Measurements from ENCODE around the gene KLF2. TPM values are rescaled to one million over a fixed set of nuclear protein-coding genes. Genes with fewer than 3 reads are reported as not detected.
A peak's percentile ranks its signal among the peaks of the same experiment; 100 is the strongest.

Gene KLF2
- total and polyA plus RNA-seq, 12 donors = 2.2 to 52.3 (median 23.2) TPM

GRCh38 chr19:16326401-16327168 lies 2.0 kb downstream of the KLF2 start:
- 59 to 76% (median 69%) methylated on average over 41 to 58 of the region's 58 CpGs for WGBS, 4 donors
- Histone ChIP-seq H3K36me3 (replicated peaks in 1 of 2) (peaks cover 0 to 18% of the 10 kb centered on the region in 2 donors), H3K4me3 (peak overlapping the region in 2 of 4 donors; percentile 19 to 95), H3K27me3 (no peaks in the 10 kb centered on the region), H3K27ac (peak overlapping the region in 4 of 5 donors; percentile 71 to 98 (median 82)), H3K9me3 (replicated peaks in 1 of 3) (no peaks in the 10 kb centered on the region), H3K4me1 (replicated peaks in 1 of 2) (peaks cover 0 to 23% of the 10 kb centered on the region in 2 donors)
- DNase-seq = peak in 4 of 7 donors; percentile 25 to 59 (median 45)
- intact Hi-C loops (cut with DNase I) = loop anchor here (10.0 kb wide), 1 partner anchor 72 kb away; no protein-coding TSS in a partner anchor
- TF ChIP-seq CTCF (IDR thresholded peaks at IDR 0.05) (no peak), POLR2A (IDR thresholded peaks at IDR 0.05) (peak in 1 of 2 donors; percentile 33)

- H3K27ac ChIP-seq = peak overlapping the region in 4 of 5 donors; percentile 71 to 98 (median 82)
- WGBS, 4 donors = 68 to 71% (median 70%) methylated on average over 13 to 14 of the region's 14 CpGs
- peaks cover 0 to 23% of the 10 kb centered on the region in 2 donors for H3K4me1 ChIP-seq (replicated peaks in 1 of 2)
- H3K27me3 ChIP-seq = no peaks in the 10 kb centered on the region
- no peak for TF ChIP-seq POLR2A (IDR thresholded peaks at IDR 0.05)
- TF ChIP-seq CTCF (IDR thresholded peaks at IDR 0.05) = no peak
- DNase-seq = no peak
- no peaks in the 10 kb centered on the region for H3K9me3 ChIP-seq (replicated peaks in 1 of 3)
- H3K4me3 ChIP-seq = peak overlapping the region in 1 of 4 donors; percentile 95
- H3K36me3 ChIP-seq (replicated peaks in 1 of 2) = peaks cover 0 to 18% of the 10 kb centered on the region in 2 donors
- intact Hi-C loops (cut with DNase I) = loop anchor here (10.0 kb wide), 1 partner anchor 72 kb away; no protein-coding TSS in a partner anchor
Measured at GRCh38 chr19:16327169-16327475, 2.5 kb downstream of the KLF2 start.

GRCh38 chr19:16327501-16327900 lies 2.9 kb downstream of the KLF2 start:
- H3K4me1 ChIP-seq (replicated peaks in 1 of 2) = peaks cover 0 to 23% of the 10 kb centered on the region in 2 donors
- no peaks in the 10 kb centered on the region for H3K9me3 ChIP-seq (replicated peaks in 1 of 3)
- H3K27ac ChIP-seq = peak overlapping the region; percentile 34 to 98 (median 66)
- H3K36me3 ChIP-seq (replicated peaks in 1 of 2) = peaks cover 0 to 18% of the 10 kb centered on the region in 2 donors
- intact Hi-C loops (cut with DNase I) = loop anchor here (10.0 kb wide), 1 partner anchor 73 kb away; no protein-coding TSS in a partner anchor
- 62 to 72% (median 68%) methylated on average over 6 of the region's 6 CpGs for WGBS, 4 donors
- TF ChIP-seq CTCF (IDR thresholded peaks at IDR 0.05) (no peak), POLR2A (IDR thresholded peaks at IDR 0.05) (no peak)
- DNase-seq = peak in 1 of 7 donors; percentile 56
- no peaks in the 10 kb centered on the region for H3K27me3 ChIP-seq
- H3K4me3 ChIP-seq = peak overlapping the region in 1 of 4 donors; percentile 95

- Histone ChIP-seq H3K27me3 (no peaks in the 10 kb centered on the region), H3K4me3 (peak overlapping the region in 1 of 4 donors; percentile 95), H3K36me3 (replicated peaks in 1 of 2) (peaks cover 0 to 18% of the 10 kb centered on the region in 2 donors), H3K9me3 (replicated peaks in 1 of 3) (no peaks in the 10 kb centered on the region), H3K27ac (peak overlapping the region; percentile 34 to 98 (median 66)), H3K4me1 (replicated peaks in 1 of 2) (peaks cover 0 to 23% of the 10 kb centered on the region in 2 donors)
- TF ChIP-seq CTCF (IDR thresholded peaks at IDR 0.05) (no peak), POLR2A (IDR thresholded peaks at IDR 0.05) (peak in 1 of 2 donors; percentile 32)
- DNase-seq = peak; percentile 67 to 90 (median 81)
- 41 to 51% (median 47%) methylated on average over 20 of the region's 20 CpGs for WGBS, 4 donors
- intact Hi-C loops (cut with DNase I) = loop anchor here (10.0 kb wide), 1 partner anchor 73 kb away; no protein-coding TSS in a partner anchor
Measured at GRCh38 chr19:16327911-16328823, 3.5 kb downstream of the KLF2 start.
